Stromal cell of bone marrow (primary cell): ENCODE results near the gene FAM50A.

Source experiments
- DNase-seq: peaks from one replicate; pipeline ENCODE4 v3.0.0-alpha.2; 2012; ENCODE audit warnings: low read depth

The FAM50A gene

DNA sequence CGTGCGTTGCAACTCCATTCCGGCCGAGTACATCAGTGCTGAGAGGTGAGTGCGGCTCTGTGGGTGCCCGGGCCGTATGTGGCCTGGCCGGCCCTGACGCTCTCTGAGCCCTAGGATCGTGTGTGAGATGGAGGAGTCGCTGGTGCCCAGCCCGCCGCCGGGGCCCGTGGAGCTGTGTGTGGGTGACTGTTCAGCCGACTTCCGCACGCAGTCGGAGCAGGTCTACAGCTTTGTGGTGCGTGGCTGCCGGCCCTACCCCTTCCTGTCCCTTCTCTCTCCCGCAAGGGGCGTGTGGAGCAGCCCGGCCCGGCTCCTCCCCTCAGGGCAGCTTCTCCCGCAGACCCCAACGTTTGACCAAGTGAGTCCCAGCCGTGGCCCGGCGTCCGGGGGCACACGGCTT lies 22.1 kb downstream of the FAM50A start:
- DNase-seq = no peak

DNA sequence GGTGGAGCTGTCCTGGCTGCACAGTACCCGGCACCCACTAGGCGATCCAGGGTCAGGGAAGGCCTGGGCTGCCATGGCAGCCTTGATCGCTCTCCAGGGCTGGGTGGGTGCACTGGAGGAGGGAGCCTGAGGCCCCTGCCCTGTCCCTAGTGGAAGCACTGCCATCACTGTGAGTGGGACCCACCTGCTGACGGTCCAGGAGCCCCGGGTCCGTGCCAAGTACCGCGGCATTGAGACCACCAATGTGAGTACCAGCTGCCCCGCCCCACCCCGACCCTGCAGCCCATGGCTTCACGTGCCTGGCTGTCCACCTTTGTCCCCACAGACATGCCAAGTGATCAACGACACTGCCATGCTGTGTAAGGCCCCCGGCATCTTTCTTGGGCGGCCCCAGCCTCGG lies 23.0 kb downstream of the FAM50A start:
- DNase-seq = no peak

DNA sequence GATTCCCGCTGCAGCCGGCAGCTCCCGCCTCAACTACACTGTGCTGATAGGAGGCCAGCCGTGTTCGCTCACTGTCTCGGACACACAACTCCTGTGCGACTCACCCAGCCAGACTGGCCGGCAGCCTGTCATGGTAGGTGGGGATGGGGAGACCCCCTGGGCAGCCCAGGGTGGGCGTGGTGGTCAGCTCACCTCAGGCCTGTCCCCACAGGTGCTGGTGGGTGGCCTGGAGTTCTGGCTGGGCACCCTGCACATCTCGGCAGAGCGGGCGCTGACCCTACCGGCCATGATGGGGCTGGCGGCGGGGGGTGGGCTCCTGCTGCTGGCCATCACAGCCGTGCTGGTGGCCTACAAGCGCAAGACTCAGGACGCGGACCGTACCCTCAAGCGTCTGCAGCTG lies 23.6 kb downstream of the FAM50A start:
- no peak for DNase-seq

DNA sequence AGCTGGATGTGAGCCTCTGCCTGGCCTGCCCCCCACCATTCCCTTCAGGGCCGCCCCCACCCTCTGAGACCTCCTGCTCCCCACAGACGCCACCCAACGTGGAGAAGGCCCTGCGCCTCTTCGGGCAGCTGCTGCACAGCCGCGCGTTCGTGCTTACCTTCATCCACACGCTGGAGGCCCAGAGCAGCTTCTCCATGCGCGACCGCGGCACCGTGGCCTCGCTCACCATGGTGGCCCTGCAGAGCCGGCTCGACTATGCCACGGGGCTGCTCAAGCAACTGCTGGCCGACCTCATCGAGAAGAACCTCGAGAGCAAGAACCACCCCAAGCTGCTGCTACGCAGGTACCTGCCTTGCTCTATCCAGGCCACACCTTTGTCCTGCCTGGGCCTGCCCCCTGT lies 24.3 kb downstream of the FAM50A start:
- no peak for DNase-seq

DNA sequence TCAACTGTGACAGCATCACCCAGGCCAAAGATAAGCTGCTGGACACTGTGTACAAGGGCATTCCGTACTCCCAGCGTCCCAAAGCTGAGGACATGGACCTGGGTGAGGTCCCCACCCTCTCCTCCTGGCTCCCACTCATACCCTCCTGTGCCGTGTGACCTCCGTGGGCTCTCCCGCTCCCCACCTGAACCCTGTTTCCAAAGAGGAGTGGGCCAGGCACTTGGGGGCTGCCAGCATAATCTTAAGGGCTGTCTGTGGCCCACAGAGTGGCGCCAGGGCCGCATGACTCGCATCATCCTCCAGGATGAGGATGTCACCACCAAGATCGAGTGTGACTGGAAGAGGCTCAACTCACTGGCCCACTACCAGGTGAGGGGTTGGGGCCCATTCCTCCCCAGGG lies 25.2 kb downstream of the FAM50A start:
- DNase-seq = no peak

DNA sequence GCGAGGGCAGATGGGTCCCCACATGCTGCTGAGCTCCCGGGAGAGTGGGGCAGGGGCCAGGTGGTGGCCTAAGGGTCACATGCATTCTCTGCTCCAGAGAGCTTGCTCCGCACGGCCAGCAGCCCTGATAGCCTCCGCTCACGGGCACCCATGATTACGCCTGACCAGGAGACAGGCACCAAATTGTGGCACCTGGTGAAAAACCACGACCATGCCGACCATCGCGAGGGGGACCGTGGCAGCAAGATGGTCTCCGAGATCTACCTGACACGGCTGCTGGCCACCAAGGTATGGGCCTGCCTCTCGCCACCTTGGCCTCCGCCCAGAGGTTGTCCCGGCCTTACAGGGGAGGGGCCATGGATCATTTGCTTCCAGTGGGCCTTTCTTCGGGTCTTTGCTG lies 25.9 kb downstream of the FAM50A start:
- DNase-seq = no peak

DNA sequence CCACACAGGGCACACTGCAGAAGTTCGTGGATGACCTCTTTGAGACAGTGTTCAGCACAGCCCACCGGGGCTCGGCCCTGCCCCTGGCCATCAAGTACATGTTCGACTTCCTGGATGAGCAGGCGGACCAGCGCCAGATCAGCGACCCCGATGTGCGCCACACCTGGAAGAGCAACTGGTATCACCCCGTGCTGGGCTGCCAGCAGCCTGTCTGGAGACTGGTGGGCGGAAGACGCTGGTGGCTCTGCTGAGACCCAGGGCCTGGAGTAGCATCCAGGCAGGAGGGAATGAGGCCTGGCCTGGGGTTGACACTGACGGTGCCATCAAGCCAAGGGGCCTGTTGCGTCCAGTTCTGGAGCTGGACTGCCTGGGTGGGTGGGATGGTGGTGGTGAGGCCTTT lies 26.5 kb downstream of the FAM50A start:
- no peak for DNase-seq

DNA sequence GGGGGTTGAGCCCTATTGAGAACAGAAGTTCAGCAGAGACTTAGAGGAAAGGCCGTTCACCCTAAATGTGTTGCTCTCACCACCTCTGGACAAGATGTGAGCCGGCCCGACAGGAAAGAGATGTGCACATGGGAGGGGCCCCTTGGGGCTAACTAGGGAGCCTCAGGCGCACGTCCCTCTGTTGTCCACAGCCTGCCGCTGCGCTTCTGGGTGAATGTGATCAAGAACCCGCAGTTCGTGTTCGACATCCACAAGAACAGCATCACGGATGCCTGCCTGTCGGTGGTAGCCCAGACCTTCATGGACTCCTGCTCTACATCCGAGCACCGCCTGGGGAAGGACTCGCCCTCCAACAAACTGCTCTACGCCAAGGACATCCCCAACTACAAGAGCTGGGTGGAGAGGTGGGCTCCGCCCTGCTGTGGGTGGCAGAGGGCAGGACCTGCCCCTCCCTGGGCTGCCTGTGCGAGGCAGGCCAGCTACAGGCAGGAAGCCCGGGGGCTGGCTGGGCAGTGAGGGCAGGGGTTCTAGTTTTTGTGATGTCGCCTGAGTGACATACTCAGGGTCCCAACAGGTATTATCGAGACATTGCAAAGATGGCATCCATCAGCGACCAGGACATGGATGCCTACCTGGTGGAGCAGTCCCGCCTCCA lies 27.1 kb downstream of the FAM50A start:
- DNase-seq = no peak

DNA sequence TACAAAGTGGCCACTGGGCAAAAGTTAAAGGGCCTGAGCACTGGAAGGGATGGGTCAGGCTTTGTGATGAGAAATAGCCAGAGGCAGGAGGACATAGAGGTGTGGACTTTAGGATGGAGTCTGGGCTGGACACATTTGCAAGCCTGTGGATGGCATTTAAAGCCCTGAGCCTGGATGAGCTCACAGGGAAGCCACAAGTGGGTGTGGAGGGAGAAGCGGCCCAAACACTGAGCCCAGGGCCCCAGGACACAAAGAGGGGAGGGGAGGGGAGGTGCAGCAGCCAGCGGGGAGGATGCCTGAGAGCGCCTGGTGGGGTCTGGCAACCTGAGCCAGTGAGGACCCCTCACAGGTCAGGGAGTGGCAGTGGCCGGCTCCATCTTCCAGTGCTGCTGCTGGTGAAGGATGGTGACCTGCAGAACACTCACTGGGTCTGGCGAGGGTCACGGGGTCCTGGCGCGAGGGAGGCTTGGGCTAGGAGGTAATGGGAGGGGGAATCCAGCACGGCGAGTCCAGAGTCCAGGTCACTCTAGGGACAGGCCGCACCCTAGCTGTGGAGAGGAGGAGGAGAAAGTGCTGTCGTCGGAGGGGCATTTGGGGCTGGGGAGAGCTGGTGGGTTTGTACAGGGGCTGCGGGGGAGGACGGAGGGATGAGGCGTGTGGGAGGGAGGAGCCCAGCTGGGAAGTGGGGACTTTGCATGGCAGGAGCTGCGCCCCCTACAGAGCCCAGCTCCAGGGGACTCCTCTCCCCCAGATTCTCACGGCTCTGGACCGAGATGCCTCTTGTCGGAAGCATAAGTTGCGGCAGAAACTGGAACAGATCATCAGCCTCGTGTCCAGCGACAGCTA lies 28.1 kb downstream of the FAM50A start:
- DNase-seq = no peak

DNA sequence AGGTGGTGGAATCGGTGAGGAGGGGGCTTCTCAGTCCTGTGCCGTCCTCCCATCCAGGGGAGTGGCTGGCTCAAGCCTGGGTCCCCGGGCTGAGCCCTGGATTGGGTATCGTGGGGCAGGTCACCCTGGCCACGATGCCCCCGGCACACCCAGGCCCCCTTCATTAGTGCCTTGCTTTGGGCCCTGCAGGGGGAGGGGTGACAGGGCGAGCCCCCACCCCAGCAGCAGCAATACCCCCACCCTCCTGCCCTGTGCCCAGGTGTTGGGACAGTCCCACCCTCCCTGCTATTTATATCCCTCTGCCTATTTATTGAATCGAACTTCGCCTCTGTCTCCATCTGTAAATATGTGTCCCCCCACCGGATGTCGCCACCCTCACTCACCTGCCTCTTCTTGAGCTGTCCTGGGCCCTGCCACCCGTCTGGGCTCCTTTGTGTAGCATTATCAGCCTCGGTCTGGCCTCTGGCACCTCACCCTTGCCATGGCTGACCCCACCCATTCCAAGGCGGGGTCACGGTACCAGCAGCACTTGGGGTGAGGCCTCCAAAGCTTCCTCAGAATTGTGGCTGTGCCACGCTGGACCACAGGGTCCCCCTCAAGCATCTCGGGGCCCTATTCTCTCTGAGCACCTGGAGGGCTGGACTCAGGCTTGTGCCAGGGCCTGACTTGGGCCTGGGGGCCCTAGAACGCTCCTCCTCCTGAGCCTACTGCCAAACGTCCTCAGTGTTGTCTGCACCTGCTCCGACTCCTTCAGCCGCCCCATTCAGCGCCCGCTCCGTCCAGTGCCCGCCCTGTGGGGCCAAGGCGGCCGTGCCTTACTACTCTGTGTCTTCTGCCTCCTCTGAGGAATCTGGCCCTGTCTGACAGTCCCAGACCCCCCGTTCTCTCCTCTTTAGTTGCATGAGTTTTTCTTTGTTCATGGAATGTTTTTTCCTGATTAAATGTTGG lies 29.0 kb downstream of the FAM50A start:
- DNase-seq = no peak

DNA sequence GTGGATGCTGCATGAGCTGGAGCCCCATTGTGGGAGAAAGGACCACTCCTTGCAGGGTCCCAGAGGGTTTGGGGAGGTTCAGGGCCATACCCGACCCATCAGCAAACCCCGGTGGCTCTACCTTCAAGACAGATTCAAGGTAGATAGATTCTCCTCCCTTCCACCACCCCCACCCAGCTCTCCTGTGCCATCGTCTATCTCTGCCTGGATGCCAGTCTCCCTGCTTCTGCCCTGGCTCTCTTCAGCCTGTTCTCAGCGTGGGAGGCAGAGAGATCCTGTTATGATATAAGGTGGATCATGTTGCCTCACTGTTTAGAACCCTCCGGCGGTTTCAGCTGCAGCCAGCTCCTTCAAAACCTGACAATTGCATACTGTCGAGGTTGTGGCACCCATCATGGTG lies 29.7 kb downstream of the FAM50A start:
- no peak for DNase-seq

DNA sequence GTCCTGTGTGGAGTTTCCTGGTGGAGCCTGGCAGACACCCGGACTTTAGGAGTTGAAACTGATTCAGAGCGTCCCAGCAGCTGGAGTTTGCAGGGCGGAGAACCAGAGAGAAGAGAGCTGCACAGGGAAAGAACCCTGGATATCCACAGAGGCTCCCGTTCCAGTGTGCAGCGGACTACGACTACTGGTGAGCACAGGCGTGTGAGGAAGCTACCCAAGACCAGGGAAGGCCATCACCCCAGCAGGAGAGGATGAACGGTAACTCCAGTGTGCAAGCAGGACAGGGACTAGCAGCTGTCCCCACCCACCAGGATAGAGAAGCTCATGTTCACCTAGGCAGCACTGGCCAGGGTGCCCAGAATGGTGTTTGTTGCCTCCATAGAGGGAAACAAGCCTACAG lies 32.9 kb downstream of the FAM50A start:
- DNase-seq = no peak

DNA sequence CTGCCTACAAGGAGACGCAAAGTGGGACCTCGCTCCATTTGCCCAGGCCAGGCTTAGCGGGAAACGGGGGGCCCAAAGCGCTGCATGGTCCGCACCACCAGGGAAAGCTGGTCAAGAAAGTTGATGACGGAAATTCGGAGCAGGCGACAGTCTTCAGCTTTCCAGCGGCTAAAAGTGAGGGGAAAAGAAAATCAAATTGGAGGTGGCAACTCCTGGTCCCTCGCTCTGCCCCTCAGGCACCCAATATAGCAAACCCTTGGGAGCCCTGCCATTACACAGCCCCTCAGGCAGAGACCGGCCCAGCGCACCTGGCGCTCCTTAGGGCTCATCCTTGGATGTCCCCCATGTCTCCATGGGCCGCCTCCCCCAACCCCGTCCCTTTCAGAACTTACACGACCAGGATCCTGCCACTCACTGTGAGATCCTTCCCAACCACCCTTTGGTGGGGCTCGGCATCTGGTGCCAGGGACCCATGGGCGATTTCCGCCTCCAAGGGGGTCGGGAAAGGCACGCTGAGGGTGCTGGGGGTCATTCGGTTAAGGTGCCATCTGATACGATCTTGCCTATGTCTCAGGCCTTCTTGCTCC lies 34.0 kb downstream of the FAM50A start:
- DNase-seq = no peak

DNA sequence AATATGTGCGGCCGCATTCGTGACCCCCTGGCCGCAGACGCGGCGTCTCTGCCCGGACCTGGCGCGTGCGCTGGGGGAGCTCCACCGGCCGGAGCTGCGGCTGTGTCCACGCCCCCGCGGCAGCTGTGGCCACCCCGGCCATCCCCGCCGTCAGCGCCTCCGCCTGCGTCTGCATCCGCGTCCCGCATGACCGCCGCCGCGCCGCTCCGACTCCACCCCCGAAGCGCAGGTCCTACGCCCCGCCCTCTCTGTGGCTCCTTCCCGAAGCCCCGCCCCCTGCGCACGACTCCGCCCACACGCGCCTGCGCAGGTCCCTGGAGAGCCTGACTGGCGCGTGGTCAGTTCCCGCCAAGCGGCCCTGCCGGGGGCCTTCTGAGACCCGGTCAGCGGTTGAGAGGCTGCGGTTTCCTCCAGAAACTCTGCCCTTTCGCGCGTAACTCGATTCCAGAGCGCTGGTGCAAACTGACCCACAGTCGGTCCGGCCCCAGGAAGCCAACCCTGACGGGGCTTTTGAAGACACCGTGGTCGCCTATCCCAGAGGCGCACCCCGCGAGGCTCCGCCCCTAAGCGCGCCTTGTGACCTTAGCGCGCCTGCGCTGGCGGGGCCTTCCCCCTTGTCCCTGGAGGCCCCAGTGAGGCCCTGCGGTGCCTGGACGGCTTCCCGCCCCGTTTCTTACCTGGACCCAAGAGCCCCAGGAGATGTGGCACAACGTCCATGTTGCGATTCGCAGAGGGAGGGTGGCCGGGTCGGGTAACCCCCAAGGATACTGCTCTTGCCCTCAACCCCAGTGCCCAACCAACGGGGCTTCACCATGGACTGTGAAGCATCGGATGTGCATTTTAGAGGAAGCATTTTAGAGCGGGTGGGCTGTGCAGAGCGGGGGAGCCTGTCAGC lies 35.0 kb downstream of the FAM50A start, which contains the start of gene LAGE3:
TSS of gene LAGE3 (minus strand) at position 554 of the 895 bp plus-strand sequence. CDS start at position 188, 366 bp downstream.
- peak; percentile 62 for DNase-seq

DNA sequence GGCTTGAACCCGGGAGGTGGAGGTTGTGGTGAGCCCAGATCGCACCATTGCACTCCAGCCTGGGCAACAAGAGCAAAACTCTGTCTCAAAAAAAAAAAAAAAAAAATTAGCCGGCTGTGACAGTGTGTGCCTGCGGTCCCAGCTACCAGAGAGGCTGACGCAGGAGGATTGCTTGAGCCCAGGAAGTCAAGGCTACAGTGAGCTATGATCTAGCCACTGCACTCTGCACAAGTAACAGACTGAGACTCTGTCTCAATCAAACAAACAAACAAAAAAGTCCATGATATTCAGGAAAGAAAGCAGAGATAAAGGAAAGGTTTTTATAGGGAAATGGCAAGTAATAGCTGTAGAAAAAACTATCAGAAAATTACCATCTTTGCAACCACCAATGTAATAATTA lies 37.3 kb downstream of the FAM50A start:
- DNase-seq = no peak

DNA sequence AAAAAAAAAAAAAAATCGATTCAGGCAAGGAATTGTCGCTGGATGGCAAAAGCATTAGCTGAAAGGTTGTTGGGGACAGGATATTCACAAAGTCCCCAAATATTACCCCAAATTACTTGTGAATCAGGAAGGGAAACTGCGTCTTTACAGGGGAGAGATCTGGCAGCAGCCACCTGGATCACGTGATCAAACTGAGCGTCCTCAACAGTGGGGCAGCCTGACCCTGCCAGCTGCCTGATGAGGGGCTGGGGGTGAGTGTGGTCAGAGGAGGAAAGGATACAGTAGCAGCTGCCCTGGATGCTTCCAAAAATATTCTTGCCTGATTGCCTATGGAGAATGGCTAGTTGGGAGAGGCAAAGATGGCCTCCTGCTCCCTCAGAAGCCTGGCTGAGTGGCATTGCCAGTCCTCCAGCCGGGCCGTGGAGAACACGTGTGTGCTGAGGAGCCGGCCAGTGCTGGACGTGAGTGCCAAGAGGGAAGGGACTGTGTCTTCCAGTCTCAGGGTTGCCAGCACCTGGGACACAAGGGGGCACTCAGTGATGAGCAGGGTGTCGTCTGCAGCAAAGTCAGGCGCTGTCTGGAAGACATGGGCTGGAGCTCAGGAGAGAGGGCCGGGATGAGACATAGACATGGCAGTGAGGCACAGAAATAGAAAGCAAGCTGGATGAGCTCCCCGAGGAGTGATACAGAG lies 38.1 kb downstream of the FAM50A start:
- no peak for DNase-seq

DNA sequence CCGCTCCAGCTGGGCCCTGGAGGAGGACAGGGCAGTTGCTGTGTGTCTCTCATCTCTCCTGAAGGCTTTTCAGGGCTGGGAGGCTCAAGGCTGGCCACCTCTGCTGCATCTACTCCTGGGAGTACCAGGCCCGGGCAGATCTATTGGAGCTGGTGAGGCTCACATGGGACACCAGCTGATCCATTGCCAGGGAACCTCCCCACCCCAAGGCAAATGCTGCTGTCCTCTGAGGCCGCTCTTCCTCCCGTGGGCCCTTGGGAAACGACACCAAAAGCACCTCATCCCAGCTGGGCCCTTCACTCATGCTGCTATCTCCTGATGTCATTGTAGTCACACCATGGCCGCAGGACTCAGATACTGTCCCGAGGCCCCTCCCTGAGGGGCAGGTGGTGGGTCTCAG lies 38.8 kb downstream of the FAM50A start:
- no peak for DNase-seq

DNA sequence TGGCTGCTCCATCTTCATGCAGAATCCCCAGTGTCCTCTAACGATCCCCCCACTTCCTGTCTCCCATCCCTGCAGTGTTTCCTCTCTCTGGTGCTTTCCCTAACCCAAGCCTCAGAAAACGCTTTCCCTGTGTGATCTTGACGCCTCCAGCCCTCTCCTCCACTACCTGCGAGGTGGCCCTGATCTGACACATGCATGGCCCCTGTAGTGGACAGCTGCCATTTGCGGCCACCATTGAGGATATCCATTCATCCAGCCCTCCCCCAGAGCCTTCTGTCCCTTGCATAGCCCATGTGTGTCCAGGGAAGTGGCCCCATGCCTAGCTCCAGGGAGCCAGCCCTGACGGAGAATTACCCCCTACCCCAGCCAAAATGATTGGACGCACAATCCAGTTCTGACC lies 39.4 kb downstream of the FAM50A start:
- no peak for DNase-seq

DNA sequence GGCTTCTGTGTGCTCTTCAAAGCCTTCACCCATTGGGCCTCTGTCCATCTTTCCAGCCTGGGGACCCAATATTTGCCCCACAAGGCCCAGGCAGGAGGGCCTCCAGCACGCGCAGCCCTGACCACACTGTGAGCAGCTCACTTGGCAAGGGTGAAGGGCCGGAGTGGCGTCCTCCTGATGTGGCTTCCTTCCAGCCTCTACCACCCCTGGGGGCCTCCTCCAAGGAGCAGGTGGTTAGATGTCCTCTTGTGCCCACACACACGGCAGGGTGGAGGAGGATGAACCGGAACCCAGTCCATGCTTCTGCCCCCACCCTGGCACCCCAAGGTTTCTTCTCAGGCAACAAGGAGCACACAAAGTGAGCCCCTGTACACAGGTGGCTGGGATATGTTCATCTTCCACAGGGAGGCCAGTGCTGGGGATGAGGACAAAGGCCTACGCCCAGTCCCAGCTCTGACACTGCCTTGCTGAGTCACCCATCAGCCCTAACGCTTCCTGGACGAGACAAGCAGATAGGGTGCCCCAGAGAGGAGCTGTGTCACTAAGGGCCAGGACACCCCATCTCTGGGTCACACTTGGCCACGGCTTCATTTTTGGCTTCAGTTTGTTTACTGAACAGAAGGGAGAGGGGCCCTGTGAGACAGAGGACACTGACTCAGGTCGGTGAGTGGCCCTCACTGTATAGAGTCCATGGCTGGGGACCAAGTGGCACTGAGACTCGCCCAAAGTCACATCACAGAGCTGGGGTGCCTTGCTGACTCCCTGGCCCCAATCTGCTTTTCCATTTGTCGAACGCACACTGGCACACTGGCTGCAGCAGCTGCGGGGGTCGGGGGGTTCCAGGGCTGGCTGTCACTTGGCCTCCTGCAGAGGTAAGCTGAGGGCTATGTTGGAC lies 40.6 kb downstream of the FAM50A start:
- DNase-seq = no peak
